ENCODE results near the gene LCNL1.

- no peak for TF ChIP-seq CTCF (IDR thresholded peaks at IDR 0.05)
- TF ChIP-seq POLR2A (IDR thresholded peaks at IDR 0.05) = no peak
- no peak for TF ChIP-seq POLR2AphosphoS5 (IDR thresholded peaks at IDR 0.05; ENCODE audit: insufficient read depth in 1 of 2, low read depth in 1 of 2)
Observed at GRCh38 chr9:137020771-137021567, 38.2 kb downstream of the LCNL1 start.

All from vagina (tissue), 2 donors.